K562 (cell line): ENCODE measurements around the gene NEK5. TPM values are rescaled to one million over a fixed set of nuclear protein-coding genes. Genes with fewer than 3 reads are reported as not detected.

Source experiments
- BCOR ChIP-seq: fragments of 450-650 bp; IDR thresholded peaks from 2 replicates; pipeline ENCODE4 v1.6.1; 2016
- C11orf30 ChIP-seq: fragments of 450-650 bp; IDR thresholded peaks from 2 replicates; pipeline ENCODE4 v1.6.1; 2016; ENCODE audit warnings: low read depth, mild to moderate bottlenecking
- CAMTA2 ChIP-seq: fragments of 250-450 bp; sonication (Bioruptor Pico); conservative IDR thresholded peaks from 2 replicates; pipeline ENCODE4 v1.5.1; 2022
- ETV5 ChIP-seq: sonication (generic); formaldehyde crosslinking; IDR thresholded peaks from 2 replicates; pipeline ENCODE4 v1.4.0; 2020; ENCODE audit warnings: low read depth, mild to moderate bottlenecking, missing genetic modification reagents
- GTF3C2 ChIP-seq: IDR thresholded peaks from 3 replicates; pipeline ENCODE4 v1.6.1; 2011; ENCODE audit warnings: borderline replicate concordance, mild to moderate bottlenecking, moderate library complexity; ENCODE audit not compliant: insufficient read length; ENCODE audit errors: extremely low read depth
- HMGN3 ChIP-seq: IDR thresholded peaks from 2 replicates; pipeline ENCODE4 v1.6.1; 2011; ENCODE audit warnings: borderline replicate concordance, low read depth, mild to moderate bottlenecking, mixed read lengths, low read length; ENCODE audit not compliant: insufficient read length; ENCODE audit errors: extremely low read depth
- KDM2B ChIP-seq: fragments of 250-450 bp; sonication (Bioruptor Pico); IDR thresholded peaks from 2 replicates; pipeline ENCODE4 v1.8.0; 2021; ENCODE audit warnings: mild to moderate bottlenecking, moderate library complexity
- MTA3 ChIP-seq: fragments of 450-650 bp; formaldehyde crosslinking; IDR thresholded peaks from 2 replicates; pipeline ENCODE4 v1.6.1; 2017; ENCODE audit warnings: mild to moderate bottlenecking, borderline replicate concordance
- RFX7 ChIP-seq: fragments of 250-450 bp; sonication (Bioruptor Pico); IDR thresholded peaks from 2 replicates; pipeline ENCODE4 v1.5.1; 2021; ENCODE audit warnings: mild to moderate bottlenecking
- SRSF1 ChIP-seq: fragments of 200-400 bp; formaldehyde crosslinking; IDR thresholded peaks from 2 replicates; pipeline ENCODE4 v1.6.1; 2017; ENCODE audit warnings: mild to moderate bottlenecking, low read depth, low read length, moderate library complexity
- THRA ChIP-seq: fragments of 450-650 bp; IDR thresholded peaks from 2 replicates; pipeline ENCODE4 v1.6.1; 2017; ENCODE audit warnings: mild to moderate bottlenecking, moderate library complexity
- ZBTB7A ChIP-seq: IDR thresholded peaks from 2 replicates; pipeline ENCODE4 v1.6.1; 2011; ENCODE audit warnings: low read depth, mild to moderate bottlenecking, low read length, moderate library complexity, borderline replicate concordance; ENCODE audit not compliant: control insufficient read depth
- ZKSCAN3 ChIP-seq: fragments of 250-450 bp; sonication (Bioruptor Pico); IDR thresholded peaks from 2 replicates; pipeline ENCODE4 v1.4.0; 2020
- ZNF184 ChIP-seq: sonication (generic); formaldehyde crosslinking; IDR thresholded peaks from 2 replicates; pipeline ENCODE4 v1.5.0; 2020; ENCODE audit warnings: missing genetic modification reagents
- ZNF347 ChIP-seq: fragments of 450-650 bp; formaldehyde crosslinking; IDR thresholded peaks from 2 replicates; pipeline ENCODE4 v1.4.0; 2020; ENCODE audit warnings: low read depth, mild to moderate bottlenecking, moderate library complexity
- ZNF707 ChIP-seq: fragments of 250-450 bp; sonication (Bioruptor Pico); conservative IDR thresholded peaks from 2 replicates; pipeline ENCODE4 v1.8.0; 2022; ENCODE audit warnings: inconsistent platforms, mild to moderate bottlenecking, moderate library complexity
- polyA plus RNA-seq, 8 experiments: library from polyadenylated mRNA; depleted of rRNA in 4 of 8; stranded (reverse) in 5 of 8; unstranded in 3 of 8; fragments of >200 nt; fragmentation: Nextera tagmentation in 2 of 8; fragmentation: Illumina TruSeq in 1 of 8; extraction: Ambion mirVana in 2 of 8; extraction: Trizol in 1 of 8; gene quantifications; 2 replicates each; pipeline versions ENCODE4 v1.2.1 to v1.2.3, GENCODE V29; 2011 to 2014; ENCODE audit warnings: inconsistent platforms in 1 of 8, missing spikeins in 1 of 8
- total RNA-seq, 7 experiments: library from RNA; depleted of rRNA in 6 of 7; stranded (reverse); fragments of >200 nt in 6 of 7; fragmentation: Illumina TruSeq in 2 of 7; extraction: Trizol in 2 of 7; gene quantifications; 2 replicates each; pipeline versions ENCODE4 v1.2.1 to v1.2.3, GENCODE V29; 2011 to 2021; ENCODE audit warnings: low replicate concordance in 1 of 7
- TF ChIP-seq, protein P1 (sequence below): fragments of 450-650 bp; IDR thresholded peaks from 2 replicates; pipeline ENCODE4 v1.6.1; 2014; ENCODE audit warnings: low read depth, mild to moderate bottlenecking, moderate library complexity, borderline replicate concordance
- TF ChIP-seq, protein P2 (sequence below): fragments of 250-450 bp; sonication (Bioruptor Pico); IDR thresholded peaks from 2 replicates; pipeline ENCODE4 v1.4.0; 2020
- TF ChIP-seq, protein P3 (sequence below), 2 experiments: fragments of 450-650 bp; conservative IDR thresholded peaks; 2 replicates each; pipeline ENCODE4 v1.6.1; 2017; ENCODE audit warnings: mild to moderate bottlenecking in 2 of 2, moderate library complexity in 2 of 2

The NEK5 gene
- total and polyA plus RNA-seq, 9 of the 15 experiments (the other 6 are each of a cell fraction or from before 2014, with no cell fraction given) = 0.09 to 0.44 (median 0.33) TPM

DNA sequence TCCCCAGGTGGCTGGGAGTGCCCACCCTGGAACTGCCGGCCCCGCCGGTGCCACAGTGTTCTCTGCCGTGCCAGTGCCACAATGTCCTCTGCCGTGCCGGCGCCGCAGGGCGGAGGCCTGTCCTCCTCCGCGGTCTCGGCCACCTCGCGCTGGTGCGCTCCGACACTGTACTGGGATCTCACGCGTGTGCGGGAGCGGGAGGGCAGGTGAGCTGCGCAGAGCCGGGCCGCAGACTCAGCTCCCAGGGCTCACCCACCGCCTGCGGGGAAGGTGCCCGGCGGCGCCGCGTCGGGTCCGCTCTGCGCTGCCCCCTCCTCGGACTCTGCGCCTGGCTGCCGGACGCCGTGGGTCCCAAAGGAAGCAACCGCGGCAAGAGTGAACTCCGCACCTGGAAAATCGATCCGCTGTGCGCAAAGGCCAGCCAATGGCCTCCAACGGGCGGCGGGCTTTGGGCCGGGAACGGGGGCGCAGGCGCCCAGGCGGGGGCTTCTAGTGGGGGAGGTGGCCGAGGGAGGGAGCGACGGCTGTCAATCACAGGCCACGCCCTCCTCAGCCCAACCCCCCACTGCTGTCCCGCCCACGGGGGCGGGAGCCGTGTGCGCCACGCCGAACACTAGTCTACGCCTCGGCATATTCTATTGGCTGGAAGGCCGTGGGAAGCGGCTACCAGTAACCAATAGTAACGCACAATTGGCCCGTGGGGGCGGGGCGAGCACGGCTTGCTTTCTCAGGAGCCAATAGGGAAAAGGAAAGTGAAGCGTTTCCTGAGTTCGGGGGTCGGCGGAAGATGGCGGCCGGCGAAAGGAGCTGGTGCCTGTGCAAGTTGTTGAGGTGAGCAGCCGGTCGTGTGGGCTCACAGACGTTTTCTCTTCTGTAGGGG lies 117.0 kb downstream of the NEK5 start, which contains the start of gene ALG11 (continued):
- TF ChIP-seq ZBTB7A (peak; percentile 89), GTF3C2 (no peak), ZNF707 (CRISPR knock-in tag) (no peak), ZNF347 (CRISPR knock-in tag) (no peak), C11orf30 (peak; percentile 93), SRSF1 (no peak), CAMTA2 (CRISPR knock-in tag) (no peak), RFX7 (CRISPR knock-in tag) (no peak), BCOR (0 out of 2 replicates have a peak, but pooled peaks have one; percentile 22), MTA3 (no peak), HMGN3 (peak; percentile 44), THRA (no peak), ETV5 (CRISPR knock-in tag) (0 out of 2 replicates have a peak, but pooled peaks have one; percentile 31), ZNF184 (CRISPR knock-in tag) (no peak), ZKSCAN3 (CRISPR knock-in tag) (no peak), KDM2B (no peak)
- TF ChIP-seq, protein P1, sequence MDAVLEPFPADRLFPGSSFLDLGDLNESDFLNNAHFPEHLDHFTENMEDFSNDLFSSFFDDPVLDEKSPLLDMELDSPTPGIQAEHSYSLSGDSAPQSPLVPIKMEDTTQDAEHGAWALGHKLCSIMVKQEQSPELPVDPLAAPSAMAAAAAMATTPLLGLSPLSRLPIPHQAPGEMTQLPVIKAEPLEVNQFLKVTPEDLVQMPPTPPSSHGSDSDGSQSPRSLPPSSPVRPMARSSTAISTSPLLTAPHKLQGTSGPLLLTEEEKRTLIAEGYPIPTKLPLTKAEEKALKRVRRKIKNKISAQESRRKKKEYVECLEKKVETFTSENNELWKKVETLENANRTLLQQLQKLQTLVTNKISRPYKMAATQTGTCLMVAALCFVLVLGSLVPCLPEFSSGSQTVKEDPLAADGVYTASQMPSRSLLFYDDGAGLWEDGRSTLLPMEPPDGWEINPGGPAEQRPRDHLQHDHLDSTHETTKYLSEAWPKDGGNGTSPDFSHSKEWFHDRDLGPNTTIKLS = peak; percentile 77; the same call in 1 of the 2 replicates
- TF ChIP-seq, protein P2, sequence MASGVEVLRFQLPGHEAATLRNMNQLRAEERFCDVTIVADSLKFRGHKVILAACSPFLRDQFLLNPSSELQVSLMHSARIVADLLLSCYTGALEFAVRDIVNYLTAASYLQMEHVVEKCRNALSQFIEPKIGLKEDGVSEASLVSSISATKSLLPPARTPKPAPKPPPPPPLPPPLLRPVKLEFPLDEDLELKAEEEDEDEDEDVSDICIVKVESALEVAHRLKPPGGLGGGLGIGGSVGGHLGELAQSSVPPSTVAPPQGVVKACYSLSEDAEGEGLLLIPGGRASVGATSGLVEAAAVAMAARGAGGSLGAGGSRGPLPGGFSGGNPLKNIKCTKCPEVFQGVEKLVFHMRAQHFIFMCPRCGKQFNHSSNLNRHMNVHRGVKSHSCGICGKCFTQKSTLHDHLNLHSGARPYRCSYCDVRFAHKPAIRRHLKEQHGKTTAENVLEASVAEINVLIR (CRISPR knock-in tag) = no peak
- TF ChIP-seq, protein P3, sequence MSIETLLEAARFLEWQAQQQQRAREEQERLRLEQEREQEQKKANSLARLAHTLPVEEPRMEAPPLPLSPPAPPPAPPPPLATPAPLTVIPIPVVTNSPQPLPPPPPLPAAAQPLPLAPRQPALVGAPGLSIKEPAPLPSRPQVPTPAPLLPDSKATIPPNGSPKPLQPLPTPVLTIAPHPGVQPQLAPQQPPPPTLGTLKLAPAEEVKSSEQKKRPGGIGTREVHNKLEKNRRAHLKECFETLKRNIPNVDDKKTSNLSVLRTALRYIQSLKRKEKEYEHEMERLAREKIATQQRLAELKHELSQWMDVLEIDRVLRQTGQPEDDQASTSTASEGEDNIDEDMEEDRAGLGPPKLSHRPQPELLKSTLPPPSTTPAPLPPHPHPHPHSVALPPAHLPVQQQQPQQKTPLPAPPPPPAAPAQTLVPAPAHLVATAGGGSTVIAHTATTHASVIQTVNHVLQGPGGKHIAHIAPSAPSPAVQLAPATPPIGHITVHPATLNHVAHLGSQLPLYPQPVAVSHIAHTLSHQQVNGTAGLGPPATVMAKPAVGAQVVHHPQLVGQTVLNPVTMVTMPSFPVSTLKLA (conservative IDR thresholded peaks at IDR 0.05) = peak; percentile 54 to 78
